Neutrophil (primary cell): Measurements from ENCODE around the gene CATSPER1.

Experiments used
- H3K27ac ChIP-seq: fragments of 200-600 bp; sonication (generic); 2 replicates; pipeline ENCODE4 v1.5.1; 2016; ENCODE audit warnings: mild to moderate bottlenecking, moderate library complexity
- H3K27me3 ChIP-seq: fragments of 200-600 bp; sonication (generic); 2 replicates; pipeline ENCODE4 v1.6.0; 2016; ENCODE audit warnings: mild to moderate bottlenecking
- H3K36me3 ChIP-seq: fragments of 200-600 bp; sonication (generic); 2 replicates; pipeline ENCODE4 v1.5.1; 2017
- H3K4me1 ChIP-seq, 2 experiments: fragments of 200-600 bp in 1 of 2; sonication (generic) in 1 of 2; 1 replicate in 1 of 2; 2 replicates in 1 of 2; pipeline versions ENCODE4 v1.5.1 to v1.6.1; 2013 to 2016; ENCODE audit warnings: low read depth in 1 of 2, low read length in 1 of 2, mild to moderate bottlenecking in 1 of 2, moderate library complexity in 1 of 2; ENCODE audit not compliant: control insufficient read depth in 1 of 2, insufficient read depth in 1 of 2
- H3K4me3 ChIP-seq, 2 experiments: fragments of 200-600 bp in 1 of 2; sonication (generic) in 1 of 2; 1 replicate in 1 of 2; 2 replicates in 1 of 2; pipeline ENCODE4 v1.5.1; 2013 to 2016; ENCODE audit warnings: low read depth in 1 of 2, low read length in 1 of 2, mild to moderate bottlenecking in 1 of 2, moderate library complexity in 1 of 2
- H3K9me3 ChIP-seq: fragments of 200-600 bp; sonication (generic); 2 replicates; pipeline ENCODE4 v1.5.1; 2016
- TF ChIP-seq, protein P1 (sequence below): fragments of 200-600 bp; sonication (generic); IDR thresholded peaks from 2 replicates; pipeline ENCODE4 v1.5.1; 2016; ENCODE audit warnings: antibody characterized with exemption

CATSPER1 gene

DNA sequence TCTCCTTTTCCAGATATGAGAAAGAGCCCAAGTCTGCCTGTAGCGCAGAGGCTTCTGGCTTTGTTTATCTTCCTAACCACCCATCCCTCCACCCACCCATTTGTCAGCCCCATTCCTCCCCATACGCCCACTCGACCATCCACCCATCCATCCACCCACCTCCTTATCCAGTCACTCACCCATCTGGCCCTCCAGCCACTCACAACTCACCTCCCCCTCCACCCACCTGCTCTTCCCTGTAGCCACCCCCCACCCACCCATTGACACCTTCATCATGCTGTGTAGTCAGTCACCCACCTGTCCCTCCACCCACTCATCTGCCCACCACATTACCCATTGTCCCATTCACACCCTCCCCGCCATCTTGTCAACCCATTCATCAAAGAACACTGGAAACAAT is 9.0 kb downstream of the CATSPER1 start:
- peaks cover 7 to 21% of the 10 kb centered on the region in 2 experiments for H3K4me1 ChIP-seq
- no peaks in the 10 kb centered on the region for H3K9me3 ChIP-seq
- peaks cover 19% of the 10 kb centered on the region for H3K27me3 ChIP-seq
- H3K27ac ChIP-seq = no peak overlapping the region
- no peak overlapping the region for H3K4me3 ChIP-seq
- TF ChIP-seq, protein P1, sequence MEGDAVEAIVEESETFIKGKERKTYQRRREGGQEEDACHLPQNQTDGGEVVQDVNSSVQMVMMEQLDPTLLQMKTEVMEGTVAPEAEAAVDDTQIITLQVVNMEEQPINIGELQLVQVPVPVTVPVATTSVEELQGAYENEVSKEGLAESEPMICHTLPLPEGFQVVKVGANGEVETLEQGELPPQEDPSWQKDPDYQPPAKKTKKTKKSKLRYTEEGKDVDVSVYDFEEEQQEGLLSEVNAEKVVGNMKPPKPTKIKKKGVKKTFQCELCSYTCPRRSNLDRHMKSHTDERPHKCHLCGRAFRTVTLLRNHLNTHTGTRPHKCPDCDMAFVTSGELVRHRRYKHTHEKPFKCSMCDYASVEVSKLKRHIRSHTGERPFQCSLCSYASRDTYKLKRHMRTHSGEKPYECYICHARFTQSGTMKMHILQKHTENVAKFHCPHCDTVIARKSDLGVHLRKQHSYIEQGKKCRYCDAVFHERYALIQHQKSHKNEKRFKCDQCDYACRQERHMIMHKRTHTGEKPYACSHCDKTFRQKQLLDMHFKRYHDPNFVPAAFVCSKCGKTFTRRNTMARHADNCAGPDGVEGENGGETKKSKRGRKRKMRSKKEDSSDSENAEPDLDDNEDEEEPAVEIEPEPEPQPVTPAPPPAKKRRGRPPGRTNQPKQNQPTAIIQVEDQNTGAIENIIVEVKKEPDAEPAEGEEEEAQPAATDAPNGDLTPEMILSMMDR = no peak
- H3K36me3 ChIP-seq = no peaks in the 10 kb centered on the region

GRCh38 chr11:66016793-66017177 is 9.5 kb downstream of the CATSPER1 start:
- Histone ChIP-seq H3K9me3 (no peaks in the 10 kb centered on the region), H3K27me3 (peaks cover 23% of the 10 kb centered on the region), H3K4me3 (no peak overlapping the region), H3K4me1 (peaks cover 5 to 20% of the 10 kb centered on the region in 2 experiments), H3K36me3 (no peaks in the 10 kb centered on the region), H3K27ac (no peak overlapping the region)
- TF ChIP-seq, protein P1 = no peak

DNA sequence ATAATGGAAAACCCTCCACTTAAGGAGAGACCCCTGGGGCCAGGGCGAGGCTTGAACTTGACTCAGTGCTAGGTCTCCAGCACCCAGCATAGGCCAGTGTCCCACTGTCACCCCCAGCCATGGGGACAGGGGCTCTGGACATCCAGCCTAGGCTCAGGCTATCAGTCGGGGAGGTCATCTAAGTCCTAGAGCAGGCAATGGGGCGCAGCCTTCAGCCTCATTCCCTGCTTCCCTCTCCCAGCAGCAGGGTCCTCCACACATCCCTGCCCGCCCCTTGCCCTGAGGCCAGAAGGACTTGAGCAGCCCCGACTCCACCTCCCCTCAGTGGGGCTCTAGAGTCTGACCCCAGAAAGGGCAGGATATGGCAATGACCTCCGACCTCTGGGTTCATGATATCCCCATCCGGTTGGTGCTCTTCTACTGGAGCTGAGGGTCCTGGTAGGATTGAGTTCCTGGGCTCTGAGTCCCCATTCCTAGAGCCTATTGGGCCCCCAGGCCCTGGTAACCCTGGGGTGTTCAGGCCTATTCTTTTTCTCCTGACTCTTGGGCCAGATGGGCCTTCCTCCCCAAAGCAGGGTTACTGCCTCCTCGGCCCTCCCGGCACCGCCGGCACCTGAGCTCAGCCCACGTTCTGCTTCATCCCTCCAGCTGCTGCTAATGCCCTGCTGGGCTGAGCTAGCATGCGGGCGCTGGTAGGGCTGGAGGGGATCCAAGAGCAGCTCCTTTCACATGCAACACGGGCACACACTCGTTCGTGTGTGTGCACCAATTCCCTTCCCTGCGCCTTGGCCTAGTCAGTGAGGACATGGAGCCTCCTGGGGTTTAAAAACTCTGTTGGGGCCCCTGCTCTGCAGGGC is 10.1 kb downstream of the CATSPER1 start:
- H3K4me1 ChIP-seq = peaks cover 3 to 16% of the 10 kb centered on the region in 2 experiments
- H3K36me3 ChIP-seq = no peaks in the 10 kb centered on the region
- H3K4me3 ChIP-seq = no peak overlapping the region
- peaks cover 29% of the 10 kb centered on the region for H3K27me3 ChIP-seq
- no peak overlapping the region for H3K27ac ChIP-seq
- no peaks in the 10 kb centered on the region for H3K9me3 ChIP-seq
- TF ChIP-seq, protein P1 = no peak

- Histone ChIP-seq H3K27me3 (peaks cover 36% of the 10 kb centered on the region), H3K4me1 (peaks cover 0 to 9% of the 10 kb centered on the region in 2 experiments), H3K36me3 (no peaks in the 10 kb centered on the region), H3K4me3 (no peak overlapping the region), H3K9me3 (no peaks in the 10 kb centered on the region), H3K27ac (no peak overlapping the region)
- TF ChIP-seq, protein P1 = no peak
Observed at GRCh38 chr11:66015454-66015881, 10.8 kb downstream of the CATSPER1 start.

DNA sequence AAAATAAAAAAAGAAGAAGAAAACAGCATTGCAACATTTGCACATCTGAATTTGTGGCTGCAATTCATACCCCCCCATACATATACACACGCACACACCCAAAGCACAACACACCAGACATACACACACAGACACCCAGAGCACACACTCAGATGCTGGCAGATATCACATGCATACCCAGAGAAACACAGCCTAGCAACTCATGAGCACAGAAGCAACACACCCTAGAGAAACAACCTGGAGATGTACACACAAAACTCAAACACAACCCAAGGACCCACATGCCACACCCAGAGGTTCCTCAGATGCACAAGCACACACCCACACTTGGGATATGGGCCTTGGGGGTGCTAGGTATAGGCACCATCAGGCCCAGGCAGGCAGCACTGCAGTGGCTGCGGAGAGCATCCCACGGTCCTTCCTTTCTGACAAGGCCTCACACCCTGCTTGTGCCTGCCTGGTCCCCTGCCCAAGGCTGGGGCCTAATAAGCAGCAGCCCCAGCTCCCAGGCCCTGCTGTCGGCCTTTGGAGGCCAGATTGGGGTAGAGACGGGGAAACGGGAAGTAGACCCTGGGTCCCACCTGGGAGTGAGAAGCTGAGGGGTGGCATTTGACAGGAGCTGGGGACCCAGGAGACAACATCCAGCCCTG is 11.3 kb downstream of the CATSPER1 start:
- Histone ChIP-seq H3K4me1 (peaks cover 0 to 9% of the 10 kb centered on the region in 2 experiments), H3K27ac (no peak overlapping the region), H3K4me3 (no peak overlapping the region), H3K36me3 (no peaks in the 10 kb centered on the region), H3K9me3 (no peaks in the 10 kb centered on the region), H3K27me3 (peaks cover 41% of the 10 kb centered on the region)
- TF ChIP-seq, protein P1 = no peak
